Stomach (tissue), 4 donors: ENCODE results near the gene STIL.

ENCODE experiments used
- CTCF ChIP-seq, 7 experiments: fragments of 450-650 bp in 4 of 7; fragments of 200-600 bp in 3 of 7; sonication (generic) in 3 of 7; IDR thresholded peaks; one replicate each; pipeline ENCODE4 v1.5.1; 2016 to 2019; ENCODE audit warnings: antibody characterized with exemption in 7 of 7, control low read depth in 2 of 7, mild to moderate bottlenecking in 1 of 7
- EP300 ChIP-seq: sonication (generic); formaldehyde crosslinking; IDR thresholded peaks from one replicate; pipeline ENCODE4 v1.6.1; 2017; ENCODE audit warnings: antibody characterized with exemption
- POLR2A ChIP-seq, 4 donors: fragments of 450-650 bp; IDR thresholded peaks; one replicate each; pipeline ENCODE4 v1.6.1; 2016; ENCODE audit warnings: antibody characterized with exemption in 4 of 4, control low read depth in 2 of 4, mild to moderate bottlenecking in 1 of 4, moderate library complexity in 1 of 4
- POLR2AphosphoS5 ChIP-seq, 3 donors: sonication (generic); formaldehyde crosslinking; IDR thresholded peaks; one replicate each; pipeline ENCODE4 v1.6.1; 2016; ENCODE audit warnings: antibody characterized with exemption in 3 of 3

- TF ChIP-seq CTCF (IDR thresholded peaks at IDR 0.05) (no peak), POLR2A (IDR thresholded peaks at IDR 0.05) (no peak), EP300 (no peak), POLR2AphosphoS5 (IDR thresholded peaks at IDR 0.05) (no peak)
Observed at GRCh38 chr1:47226839-47227215, 87.1 kb downstream of the STIL start.
